HG02763 (cell line): ENCODE measurements around the gene ARHGEF11.

Source experiments
- ATAC-seq: cut with Tn5 transposase; IDR thresholded peaks from one replicate; pipeline ENCODE4 v1.9.1; 2021; ENCODE audit warnings: mild to moderate bottlenecking, moderate library complexity; ENCODE audit not compliant: unreplicated experiment

The ARHGEF11 gene

GRCh38 chr1:156957634-156958033 lies 87.9 kb downstream of the ARHGEF11 start:
- ATAC-seq, result no peak

- ATAC-seq, result no peak
These were observed 89.2 kb downstream of the ARHGEF11 start for GRCh38 chr1:156956333-156956732.

- no peak for ATAC-seq
These were observed 92.0 kb downstream of the ARHGEF11 start for GRCh38 chr1:156953571-156953970.

GRCh38 chr1:156951371-156951770 lies 94.2 kb downstream of the ARHGEF11 start:
- ATAC-seq, result no peak

GRCh38 chr1:156949127-156949526 lies 96.4 kb downstream of the ARHGEF11 start:
- ATAC-seq, result no peak

- no peak for ATAC-seq
These were observed 96.8 kb downstream of the ARHGEF11 start for GRCh38 chr1:156948708-156949107.

- no peak for ATAC-seq
These were observed 97.6 kb downstream of the ARHGEF11 start for GRCh38 chr1:156947818-156948525.

GRCh38 chr1:156947127-156947526 lies 98.4 kb downstream of the ARHGEF11 start:
- no peak for ATAC-seq

GRCh38 chr1:156945881-156946661 lies 99.5 kb downstream of the ARHGEF11 start:
- no peak for ATAC-seq

GRCh38 chr1:156944848-156945247 lies 100.7 kb downstream of the ARHGEF11 start:
- no peak for ATAC-seq

GRCh38 chr1:156944268-156944667 lies 101.3 kb downstream of the ARHGEF11 start:
- ATAC-seq, result no peak

- no peak for ATAC-seq
These were observed 101.8 kb downstream of the ARHGEF11 start for GRCh38 chr1:156943756-156944155.

GRCh38 chr1:156942576-156942975 lies 103.0 kb downstream of the ARHGEF11 start:
- no peak for ATAC-seq

GRCh38 chr1:156942176-156942575 lies 103.4 kb downstream of the ARHGEF11 start:
- ATAC-seq, result no peak

- no peak for ATAC-seq
These were observed 103.9 kb downstream of the ARHGEF11 start for GRCh38 chr1:156941675-156942074.

GRCh38 chr1:156939786-156940334 lies 105.7 kb downstream of the ARHGEF11 start:
- no peak for ATAC-seq

- ATAC-seq, result no peak
These were observed 106.7 kb downstream of the ARHGEF11 start for GRCh38 chr1:156938813-156939212.

GRCh38 chr1:156937883-156938282 lies 107.7 kb downstream of the ARHGEF11 start:
- no peak for ATAC-seq

- ATAC-seq, result no peak
These were observed 108.8 kb downstream of the ARHGEF11 start for GRCh38 chr1:156936721-156937220.

- ATAC-seq, result no peak
These were observed 109.4 kb downstream of the ARHGEF11 start for GRCh38 chr1:156936191-156936590.

GRCh38 chr1:156935505-156936128 lies 109.9 kb downstream of the ARHGEF11 start:
- no peak for ATAC-seq
